CD14-positive monocyte (primary cell): ENCODE data around the gene PKLR. TPM values are rescaled to one million over a fixed set of nuclear protein-coding genes. Genes with fewer than 3 reads are reported as not detected.

Source experiments
- DNase-seq, 3 donors: peaks; one replicate each; pipeline ENCODE4 v3.0.0-alpha.2; 2011 to 2022
- H2AFZ ChIP-seq: 2 replicates; pipeline ENCODE4 v1.6.0; 2012; ENCODE audit warnings: mild to moderate bottlenecking, low read depth, low read length, inconsistent platforms; ENCODE audit not compliant: insufficient read depth, poor library complexity, severe bottlenecking
- H3K27ac ChIP-seq, 2 donors: 1 replicate in 1 of 2; 2 replicates in 1 of 2; pipeline ENCODE4 v1.5.1; 2012 to 2013; ENCODE audit warnings: low read length in 2 of 2, control low read depth in 1 of 2, inconsistent platforms in 1 of 2, low read depth in 1 of 2, mild to moderate bottlenecking in 1 of 2
- H3K27me3 ChIP-seq, 2 donors: one replicate each; pipeline versions ENCODE4 v1.6.0 to v1.6.1; 2011 to 2013; ENCODE audit warnings: low read length in 2 of 2; ENCODE audit not compliant: control insufficient read depth in 2 of 2, insufficient read depth in 2 of 2
- H3K36me3 ChIP-seq, 2 donors: replicated peaks in 1 of 2; 1 replicate in 1 of 2; 2 replicates in 1 of 2; pipeline versions ENCODE4 v1.5.1 to v1.6.1; 2012 to 2013; ENCODE audit warnings: low read length in 2 of 2, control low read depth in 1 of 2, inconsistent platforms in 1 of 2, mild to moderate bottlenecking in 1 of 2; ENCODE audit not compliant: insufficient read depth in 2 of 2, control insufficient read depth in 1 of 2
- H3K4me1 ChIP-seq, 2 donors: 1 replicate in 1 of 2; 2 replicates in 1 of 2; pipeline versions ENCODE4 v1.5.1 to v1.6.1; 2012 to 2013; ENCODE audit warnings: low read length in 2 of 2, control low read depth in 1 of 2, inconsistent platforms in 1 of 2, mild to moderate bottlenecking in 1 of 2, moderate library complexity in 1 of 2; ENCODE audit not compliant: insufficient read depth in 2 of 2, control insufficient read depth in 1 of 2
- H3K4me2 ChIP-seq: replicated peaks from 2 replicates; pipeline ENCODE3; 2012; ENCODE audit warnings: low read length, moderate library complexity, mild to moderate bottlenecking; ENCODE audit not compliant: poor library complexity, severe bottlenecking; ENCODE audit errors: extremely low read depth
- H3K4me3 ChIP-seq, 3 experiments: fragments of 200-600 bp in 1 of 3; sonication (generic) in 1 of 3; replicated peaks in 1 of 3; 1 replicate in 2 of 3; 2 replicates in 1 of 3; pipeline ENCODE4 v1.5.1; 2011 to 2013; ENCODE audit warnings: low read length in 3 of 3, mild to moderate bottlenecking in 3 of 3, control low read depth in 2 of 3, low read depth in 2 of 3, inconsistent platforms in 1 of 3, moderate library complexity in 1 of 3
- H3K79me2 ChIP-seq: 2 replicates; pipeline ENCODE4 v1.6.0; 2012; ENCODE audit warnings: mild to moderate bottlenecking, control low read depth, inconsistent platforms, low read length, moderate library complexity; ENCODE audit not compliant: insufficient read depth
- H3K9ac ChIP-seq: 2 replicates; pipeline ENCODE4 v1.6.0; 2017; ENCODE audit warnings: low read length, mild to moderate bottlenecking; ENCODE audit not compliant: insufficient read depth, poor library complexity, severe bottlenecking
- H3K9me3 ChIP-seq, 2 donors: replicated peaks in 1 of 2; 1 replicate in 1 of 2; 2 replicates in 1 of 2; pipeline versions ENCODE4 v1.5.1 to v1.6.1; 2012 to 2013; ENCODE audit warnings: low read length in 2 of 2, control low read depth in 1 of 2; ENCODE audit not compliant: control insufficient read depth in 1 of 2, insufficient read depth in 1 of 2
- H4K20me1 ChIP-seq: 2 replicates; pipeline ENCODE4 v1.6.0; 2012; ENCODE audit warnings: mild to moderate bottlenecking, low read length, control low read depth, moderate library complexity; ENCODE audit not compliant: insufficient read depth
- H3K27ac Mint-ChIP-seq, 7 donors: one replicate each; pipeline ENCODE4 v1.8.0; 2020; ENCODE audit warnings: mild to moderate bottlenecking in 7 of 7, mixed read lengths in 7 of 7, moderate library complexity in 6 of 7, inconsistent platforms in 2 of 7
- H3K27me3 Mint-ChIP-seq, 3 donors: one replicate each; pipeline ENCODE4 v1.8.0; 2021 to 2022; ENCODE audit warnings: low read depth in 3 of 3, mild to moderate bottlenecking in 3 of 3, mixed read lengths in 3 of 3, moderate library complexity in 3 of 3, inconsistent platforms in 1 of 3
- H3K36me3 Mint-ChIP-seq, 2 donors: one replicate each; pipeline ENCODE4 v1.8.0; 2020; ENCODE audit warnings: mixed read lengths in 2 of 2, inconsistent platforms in 1 of 2, mild to moderate bottlenecking in 1 of 2
- H3K4me1 Mint-ChIP-seq: one replicate; pipeline ENCODE4 v1.8.0; 2020; ENCODE audit warnings: mild to moderate bottlenecking, mixed read lengths
- H3K4me3 Mint-ChIP-seq, 2 donors: one replicate each; pipeline ENCODE4 v1.8.0; 2020; ENCODE audit warnings: mild to moderate bottlenecking in 2 of 2, mixed read lengths in 2 of 2, moderate library complexity in 1 of 2
- H3K9me3 Mint-ChIP-seq, 7 donors: one replicate each; pipeline ENCODE4 v1.8.0; 2020 to 2022; ENCODE audit warnings: mixed read lengths in 7 of 7, mild to moderate bottlenecking in 6 of 7, moderate library complexity in 6 of 7, inconsistent platforms in 2 of 7
- CTCF ChIP-seq: fragments of 200-600 bp; IDR thresholded peaks from one replicate; pipeline ENCODE4 v1.8.0; 2022; ENCODE audit warnings: antibody characterized with exemption, mild to moderate bottlenecking
- WGBS: methylation state at CpG from one replicate; pipeline ENCODE4 v1.1.5; 2013; ENCODE audit warnings: missing lambda C conversion rate; ENCODE audit not compliant: insufficient coverage; 5-methylcytosine and 5-hydroxymethylcytosine counted together
- intact Hi-C, 2 donors: fragments of 100-400 bp; cut with micrococcal nuclease; formaldehyde crosslinking; loops; one replicate each; pipeline versions ENCODE4 v1.15.0 to v1.15.1; 2023
- polyA plus RNA-seq, 3 donors: library from polyadenylated mRNA; depleted of rRNA in 1 of 3; unstranded in 2 of 3; stranded (reverse) in 1 of 3; fragments of 300-500 nt in 2 of 3; fragments of >200 nt in 1 of 3; fragmentation: Illumina TruSeq in 2 of 3; gene quantifications; 1 replicate in 2 of 3; 2 replicates in 1 of 3; pipeline ENCODE4 v1.2.3, GENCODE V29; 2012 to 2021

Gene PKLR
- polyA plus RNA-seq, 3 donors, result 0.05 TPM; not detected in 2

GRCh38 chr1:155322571-155322952, 21.3 kb upstream of the PKLR start:
- peak in 2 of 3 donors; percentile 14 to 40 for DNase-seq
- Mint-ChIP-seq H3K4me1 (peaks cover 51% of the 10 kb centered on the region), H3K36me3 (peaks cover 19 to 22% of the 10 kb centered on the region in 2 donors), H3K27ac (peak overlapping the region in 2 of 7 donors; percentile 14 to 78), H3K4me3 (peak overlapping the region; percentile 71 to 82), H3K9me3 (no peaks in the 10 kb centered on the region), H3K27me3 (peaks cover 2 to 7% (median 2%) of the 10 kb centered on the region in 3 donors)
- no peak overlapping the region for H3K27ac ChIP-seq
- H3K4me3 ChIP-seq, result peak overlapping the region; percentile 62 to 84 (median 80)
- H3K4me2 ChIP-seq, result peak overlapping the region; percentile 78
- H2AFZ ChIP-seq, result peak overlapping the region; percentile 97
- H3K79me2 ChIP-seq, result peaks cover 16% of the 10 kb centered on the region
- H3K9ac ChIP-seq, result peak overlapping the region; percentile 65
- peaks cover 31 to 56% of the 10 kb centered on the region in 2 donors for H3K4me1 ChIP-seq
- TF ChIP-seq CTCF, result no peak
- no peaks in the 10 kb centered on the region for H3K9me3 ChIP-seq
- H3K36me3 ChIP-seq, result peaks cover 0 to 17% of the 10 kb centered on the region in 2 donors
- H3K27me3 ChIP-seq, result no peaks in the 10 kb centered on the region
- intact Hi-C loops, result loop anchor here (2.0 to 5.0 kb wide), 5 partner anchors 14 to 72 kb away; partner anchors contain the start of genes FDPS (in 2 of the 2) and HCN3 (in 1 of the 2)
- 2% methylated on average over 26 of the region's 28 CpGs for WGBS
- H4K20me1 ChIP-seq, result peaks cover 17% of the 10 kb centered on the region

- Histone ChIP-seq H3K36me3 (peaks cover 0 to 17% of the 10 kb centered on the region in 2 donors), H3K79me2 (peaks cover 16% of the 10 kb centered on the region), H3K27me3 (no peaks in the 10 kb centered on the region), H3K4me2 (peak overlapping the region; percentile 78), H3K4me3 (peak overlapping the region in 1 of 3 experiments; percentile 80), H3K27ac (no peak overlapping the region), H4K20me1 (peaks cover 17% of the 10 kb centered on the region), H3K9ac (no peak overlapping the region), H3K9me3 (no peaks in the 10 kb centered on the region), H3K4me1 (peaks cover 31 to 56% of the 10 kb centered on the region in 2 donors), H2AFZ (peak overlapping the region; percentile 97)
- peak overlapping the region; percentile 74 to 87 for H3K4me3 Mint-ChIP-seq
- H3K27me3 Mint-ChIP-seq, result peaks cover 2 to 7% (median 2%) of the 10 kb centered on the region in 3 donors
- no peaks in the 10 kb centered on the region for H3K9me3 Mint-ChIP-seq
- H3K36me3 Mint-ChIP-seq, result peaks cover 19 to 21% of the 10 kb centered on the region in 2 donors
- no peak for DNase-seq
- peak overlapping the region in 2 of 7 donors; percentile 18 to 48 for H3K27ac Mint-ChIP-seq
- no peak for TF ChIP-seq CTCF
- peaks cover 51% of the 10 kb centered on the region for H3K4me1 Mint-ChIP-seq
- WGBS, result 81% methylated on average over 27 of the region's 27 CpGs
- intact Hi-C loops, result loop anchor here (2.0 to 5.0 kb wide), 5 partner anchors 13 to 71 kb away; partner anchors contain the start of genes FDPS (in 2 of the 2) and HCN3 (in 1 of the 2)
Measured at GRCh38 chr1:155321639-155322503, 20.6 kb upstream of the PKLR start.
